Renal cortical epithelial cell (primary cell): ENCODE data around the gene CABLES2. TPM values are rescaled to one million over a fixed set of nuclear protein-coding genes. Genes with fewer than 3 reads are reported as not detected.
A peak's percentile ranks its signal among the peaks of the same experiment; 100 is the strongest.

ENCODE experiments used
- DNase-seq: peaks from one replicate; pipeline ENCODE4 v3.0.0-alpha.2; 2011; ENCODE audit warnings: low read depth
- total RNA-seq: library from RNA; depleted of rRNA; stranded (reverse); fragments of >200 nt; gene quantifications from 2 replicates; pipeline ENCODE4 v1.2.3, GENCODE V29; 2014

CABLES2 gene
- total RNA-seq, 1 donor from 2014 or later = 2.7 TPM

GRCh38 chr20:62372042-62372993 lies 34.8 kb downstream of the CABLES2 start:
- DNase-seq = no peak

- DNase-seq = no peak
Observed at GRCh38 chr20:62371588-62372041, 35.5 kb downstream of the CABLES2 start.

- no peak for DNase-seq
Observed at GRCh38 chr20:62370807-62371587, 36.1 kb downstream of the CABLES2 start.

GRCh38 chr20:62370115-62370806 lies 36.8 kb downstream of the CABLES2 start:
- peak; percentile 68 for DNase-seq

GRCh38 chr20:62369815-62370114 lies 37.3 kb downstream of the CABLES2 start:
- DNase-seq = no peak

- DNase-seq = peak; percentile 73
Observed at GRCh38 chr20:62368976-62369814, 37.9 kb downstream of the CABLES2 start.

GRCh38 chr20:62368392-62368975 lies 38.6 kb downstream of the CABLES2 start:
- DNase-seq = peak; percentile 44

- DNase-seq = no peak
Observed at GRCh38 chr20:62367633-62368391, 39.3 kb downstream of the CABLES2 start.

GRCh38 chr20:62367136-62367632 lies 39.9 kb downstream of the CABLES2 start, which contains the start of gene LAMA5:
Gene LAMA5, minus strand, starts transcription at chr20:62367312. Its CDS starts 67 bp downstream, at chr20:62367245.
- DNase-seq = no peak

GRCh38 chr20:62366370-62367135 lies 40.5 kb downstream of the CABLES2 start:
- no peak for DNase-seq

GRCh38 chr20:62365814-62366369 lies 41.2 kb downstream of the CABLES2 start:
- DNase-seq = peak; percentile 65

- DNase-seq = peak; percentile 38
Observed at GRCh38 chr20:62364911-62365736, 42.0 kb downstream of the CABLES2 start.

GRCh38 chr20:62363920-62364851 lies 42.9 kb downstream of the CABLES2 start:
- no peak for DNase-seq

- no peak for DNase-seq
Observed at GRCh38 chr20:62362991-62363919, 43.8 kb downstream of the CABLES2 start.

GRCh38 chr20:62362590-62362940 lies 44.5 kb downstream of the CABLES2 start:
- DNase-seq = no peak
